H1 (cell line): Measurements from ENCODE around the gene GSPT2. TPM values are rescaled to one million over a fixed set of nuclear protein-coding genes. Genes with fewer than 3 reads are reported as not detected.

Experiments
- CHD7 ChIP-seq: fragments of 300-600 bp; sonication (generic); IDR thresholded peaks from 2 replicates; pipeline ENCODE4 v1.7.1; 2012; ENCODE audit warnings: low read length, moderate library complexity, mild to moderate bottlenecking, inconsistent platforms; ENCODE audit not compliant: insufficient replicate concordance
- RFX5 ChIP-seq: IDR thresholded peaks from 2 replicates; pipeline ENCODE4 v1.6.1; 2011; ENCODE audit warnings: low read depth, low read length, improper control_type of control experiment, borderline replicate concordance
- RXRA ChIP-seq: IDR thresholded peaks from 2 replicates; pipeline ENCODE4 v1.6.1; 2011; ENCODE audit warnings: low read depth, mild to moderate bottlenecking, low read length, moderate library complexity; ENCODE audit not compliant: insufficient read depth
- SUZ12 ChIP-seq: fragments of 200-600 bp; sonication (generic); IDR thresholded peaks from 2 replicates; pipeline ENCODE4 v1.6.1; 2012; ENCODE audit warnings: mild to moderate bottlenecking, inconsistent platforms, low read length, moderate library complexity, mixed read lengths
- TEAD4 ChIP-seq: IDR thresholded peaks from 2 replicates; pipeline ENCODE4 v1.6.1; 2012; ENCODE audit warnings: low read depth, low read length, inconsistent platforms, mixed read lengths
- YY1 ChIP-seq: IDR thresholded peaks from 2 replicates; pipeline ENCODE4 v1.6.1; 2011; ENCODE audit warnings: low read depth, mild to moderate bottlenecking, low read length
- polyA plus RNA-seq, 7 experiments: library from polyadenylated mRNA; depleted of rRNA in 3 of 7; stranded (reverse) in 5 of 7; unstranded in 2 of 7; fragments of >200 nt in 5 of 7; fragments of 200-250 nt in 2 of 7; gene quantifications; 1 replicate in 5 of 7; 2 replicates in 1 of 7; 4 replicates in 1 of 7; pipeline versions ENCODE4 v1.2.1 to v1.2.3, GENCODE V29; 2011 to 2013; ENCODE audit warnings: missing spikeins in 2 of 7, mixed read lengths in 2 of 7
- total RNA-seq: library from RNA; stranded (reverse); fragmentation: NEBNext Ultra II Directional; extraction: Animal tissue kit (Norgen Biotek cat#: 25700); gene quantifications from 2 replicates; pipeline ENCODE4 v1.2.1, GENCODE V29; 2021

The GSPT2 gene
- total and polyA plus RNA-seq, 2 of the 8 experiments (the other 6 are each of a cell fraction or from before 2014, with no cell fraction given) = 10.8 to 28.2 TPM

GRCh38 chrX:51795136-51795535 lies 51.9 kb downstream of the GSPT2 start (continued):
- TF ChIP-seq CHD7 = no peak
- no peak for TF ChIP-seq RXRA
- no peak for TF ChIP-seq TEAD4
- no peak for TF ChIP-seq RFX5
- TF ChIP-seq SUZ12 = no peak
- TF ChIP-seq YY1 = no peak
- TF ChIP-seq, all 59 proteins: peak for 0
